CD14-positive monocyte (primary cell): ENCODE results near the gene TENM3. TPM values are rescaled to one million over a fixed set of nuclear protein-coding genes. Genes with fewer than 3 reads are reported as not detected.

Source experiments
- DNase-seq, 3 donors: peaks; one replicate each; pipeline ENCODE4 v3.0.0-alpha.2; 2011 to 2022
- H2AFZ ChIP-seq: 2 replicates; pipeline ENCODE4 v1.6.0; 2012; ENCODE audit warnings: mild to moderate bottlenecking, low read depth, low read length, inconsistent platforms; ENCODE audit not compliant: insufficient read depth, poor library complexity, severe bottlenecking
- H3K27ac ChIP-seq, 2 donors: 1 replicate in 1 of 2; 2 replicates in 1 of 2; pipeline ENCODE4 v1.5.1; 2012 to 2013; ENCODE audit warnings: low read length in 2 of 2, control low read depth in 1 of 2, inconsistent platforms in 1 of 2, low read depth in 1 of 2, mild to moderate bottlenecking in 1 of 2
- H3K27me3 ChIP-seq, 2 donors: one replicate each; pipeline versions ENCODE4 v1.6.0 to v1.6.1; 2011 to 2013; ENCODE audit warnings: low read length in 2 of 2; ENCODE audit not compliant: control insufficient read depth in 2 of 2, insufficient read depth in 2 of 2
- H3K36me3 ChIP-seq, 2 donors: replicated peaks in 1 of 2; 1 replicate in 1 of 2; 2 replicates in 1 of 2; pipeline versions ENCODE4 v1.5.1 to v1.6.1; 2012 to 2013; ENCODE audit warnings: low read length in 2 of 2, control low read depth in 1 of 2, inconsistent platforms in 1 of 2, mild to moderate bottlenecking in 1 of 2; ENCODE audit not compliant: insufficient read depth in 2 of 2, control insufficient read depth in 1 of 2
- H3K4me1 ChIP-seq, 2 donors: 1 replicate in 1 of 2; 2 replicates in 1 of 2; pipeline versions ENCODE4 v1.5.1 to v1.6.1; 2012 to 2013; ENCODE audit warnings: low read length in 2 of 2, control low read depth in 1 of 2, inconsistent platforms in 1 of 2, mild to moderate bottlenecking in 1 of 2, moderate library complexity in 1 of 2; ENCODE audit not compliant: insufficient read depth in 2 of 2, control insufficient read depth in 1 of 2
- H3K4me2 ChIP-seq: replicated peaks from 2 replicates; pipeline ENCODE3; 2012; ENCODE audit warnings: low read length, moderate library complexity, mild to moderate bottlenecking; ENCODE audit not compliant: poor library complexity, severe bottlenecking; ENCODE audit errors: extremely low read depth
- H3K4me3 ChIP-seq, 3 experiments: fragments of 200-600 bp in 1 of 3; sonication (generic) in 1 of 3; replicated peaks in 1 of 3; 1 replicate in 2 of 3; 2 replicates in 1 of 3; pipeline ENCODE4 v1.5.1; 2011 to 2013; ENCODE audit warnings: low read length in 3 of 3, mild to moderate bottlenecking in 3 of 3, control low read depth in 2 of 3, low read depth in 2 of 3, inconsistent platforms in 1 of 3, moderate library complexity in 1 of 3
- H3K79me2 ChIP-seq: 2 replicates; pipeline ENCODE4 v1.6.0; 2012; ENCODE audit warnings: mild to moderate bottlenecking, control low read depth, inconsistent platforms, low read length, moderate library complexity; ENCODE audit not compliant: insufficient read depth
- H3K9ac ChIP-seq: 2 replicates; pipeline ENCODE4 v1.6.0; 2017; ENCODE audit warnings: low read length, mild to moderate bottlenecking; ENCODE audit not compliant: insufficient read depth, poor library complexity, severe bottlenecking
- H3K9me3 ChIP-seq, 2 donors: replicated peaks in 1 of 2; 1 replicate in 1 of 2; 2 replicates in 1 of 2; pipeline versions ENCODE4 v1.5.1 to v1.6.1; 2012 to 2013; ENCODE audit warnings: low read length in 2 of 2, control low read depth in 1 of 2; ENCODE audit not compliant: control insufficient read depth in 1 of 2, insufficient read depth in 1 of 2
- H4K20me1 ChIP-seq: 2 replicates; pipeline ENCODE4 v1.6.0; 2012; ENCODE audit warnings: mild to moderate bottlenecking, low read length, control low read depth, moderate library complexity; ENCODE audit not compliant: insufficient read depth
- H3K27ac Mint-ChIP-seq, 7 donors: one replicate each; pipeline ENCODE4 v1.8.0; 2020; ENCODE audit warnings: mild to moderate bottlenecking in 7 of 7, mixed read lengths in 7 of 7, moderate library complexity in 6 of 7, inconsistent platforms in 2 of 7
- H3K27me3 Mint-ChIP-seq, 3 donors: one replicate each; pipeline ENCODE4 v1.8.0; 2021 to 2022; ENCODE audit warnings: low read depth in 3 of 3, mild to moderate bottlenecking in 3 of 3, mixed read lengths in 3 of 3, moderate library complexity in 3 of 3, inconsistent platforms in 1 of 3
- H3K36me3 Mint-ChIP-seq, 2 donors: one replicate each; pipeline ENCODE4 v1.8.0; 2020; ENCODE audit warnings: mixed read lengths in 2 of 2, inconsistent platforms in 1 of 2, mild to moderate bottlenecking in 1 of 2
- H3K4me1 Mint-ChIP-seq: one replicate; pipeline ENCODE4 v1.8.0; 2020; ENCODE audit warnings: mild to moderate bottlenecking, mixed read lengths
- H3K4me3 Mint-ChIP-seq, 2 donors: one replicate each; pipeline ENCODE4 v1.8.0; 2020; ENCODE audit warnings: mild to moderate bottlenecking in 2 of 2, mixed read lengths in 2 of 2, moderate library complexity in 1 of 2
- H3K9me3 Mint-ChIP-seq, 7 donors: one replicate each; pipeline ENCODE4 v1.8.0; 2020 to 2022; ENCODE audit warnings: mixed read lengths in 7 of 7, mild to moderate bottlenecking in 6 of 7, moderate library complexity in 6 of 7, inconsistent platforms in 2 of 7
- whole genome bisulfite sequencing: methylation state at CpG from one replicate; pipeline ENCODE4 v1.1.5; 2013; ENCODE audit warnings: missing lambda C conversion rate; ENCODE audit not compliant: insufficient coverage; 5-methylcytosine and 5-hydroxymethylcytosine counted together
- intact Hi-C, 2 donors: fragments of 100-400 bp; cut with micrococcal nuclease; formaldehyde crosslinking; loops; one replicate each; pipeline versions ENCODE4 v1.15.0 to v1.15.1; 2023
- polyA plus RNA-seq, 3 donors: library from polyadenylated mRNA; depleted of rRNA in 1 of 3; unstranded in 2 of 3; stranded (reverse) in 1 of 3; fragments of 300-500 nt in 2 of 3; fragments of >200 nt in 1 of 3; fragmentation: Illumina TruSeq in 2 of 3; gene quantifications; 1 replicate in 2 of 3; 2 replicates in 1 of 3; pipeline ENCODE4 v1.2.3, GENCODE V29; 2012 to 2021
- TF ChIP-seq, protein P1 (sequence below): fragments of 200-600 bp; IDR thresholded peaks from one replicate; pipeline ENCODE4 v1.8.0; 2022; ENCODE audit warnings: antibody characterized with exemption, mild to moderate bottlenecking

The TENM3 gene
- polyA plus RNA-seq, 3 donors = not detected

DNA sequence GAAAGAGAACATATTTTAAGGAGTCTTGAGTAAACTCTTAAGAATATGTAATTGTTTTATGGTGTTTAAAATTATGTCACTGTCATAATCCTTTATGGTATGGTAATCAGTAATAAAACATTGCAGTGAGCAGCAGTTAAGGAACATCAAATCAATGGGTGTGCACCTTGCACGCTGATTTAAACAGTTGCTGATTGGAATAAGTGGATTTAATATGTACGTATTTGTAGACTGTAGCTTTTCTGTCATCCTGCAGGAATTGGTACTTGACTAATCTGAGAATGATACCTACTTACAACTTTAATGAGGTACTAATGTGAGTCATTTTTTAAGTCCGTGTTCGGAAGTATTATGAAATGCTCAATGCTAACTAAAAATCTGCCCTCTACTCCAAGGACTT, 461.7 kb downstream of the TENM3 start:
- Histone ChIP-seq H3K4me2 (no peak overlapping the region), H3K27ac (no peak overlapping the region), H3K36me3 (no peaks in the 10 kb centered on the region), H3K4me3 (no peak overlapping the region), H3K9me3 (no peaks in the 10 kb centered on the region), H3K79me2 (no peaks in the 10 kb centered on the region), H2AFZ (no peak overlapping the region), H3K9ac (no peak overlapping the region), H3K4me1 (no peaks in the 10 kb centered on the region), H3K27me3 (no peaks in the 10 kb centered on the region), H4K20me1 (no peaks in the 10 kb centered on the region)
- Mint-ChIP-seq H3K27ac (no peak overlapping the region), H3K4me3 (no peak overlapping the region), H3K36me3 (no peaks in the 10 kb centered on the region), H3K4me1 (no peaks in the 10 kb centered on the region), H3K9me3 (peaks cover 0 to 2% (median 0%) of the 10 kb centered on the region in 7 donors), H3K27me3 (no peaks in the 10 kb centered on the region)
- TF ChIP-seq, protein P1, sequence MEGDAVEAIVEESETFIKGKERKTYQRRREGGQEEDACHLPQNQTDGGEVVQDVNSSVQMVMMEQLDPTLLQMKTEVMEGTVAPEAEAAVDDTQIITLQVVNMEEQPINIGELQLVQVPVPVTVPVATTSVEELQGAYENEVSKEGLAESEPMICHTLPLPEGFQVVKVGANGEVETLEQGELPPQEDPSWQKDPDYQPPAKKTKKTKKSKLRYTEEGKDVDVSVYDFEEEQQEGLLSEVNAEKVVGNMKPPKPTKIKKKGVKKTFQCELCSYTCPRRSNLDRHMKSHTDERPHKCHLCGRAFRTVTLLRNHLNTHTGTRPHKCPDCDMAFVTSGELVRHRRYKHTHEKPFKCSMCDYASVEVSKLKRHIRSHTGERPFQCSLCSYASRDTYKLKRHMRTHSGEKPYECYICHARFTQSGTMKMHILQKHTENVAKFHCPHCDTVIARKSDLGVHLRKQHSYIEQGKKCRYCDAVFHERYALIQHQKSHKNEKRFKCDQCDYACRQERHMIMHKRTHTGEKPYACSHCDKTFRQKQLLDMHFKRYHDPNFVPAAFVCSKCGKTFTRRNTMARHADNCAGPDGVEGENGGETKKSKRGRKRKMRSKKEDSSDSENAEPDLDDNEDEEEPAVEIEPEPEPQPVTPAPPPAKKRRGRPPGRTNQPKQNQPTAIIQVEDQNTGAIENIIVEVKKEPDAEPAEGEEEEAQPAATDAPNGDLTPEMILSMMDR = no peak
- intact Hi-C loops = no loop called here
- no peak for DNase-seq
- WGBS = no CpG with 5 or more reads among the region's 4 CpGs

DNA sequence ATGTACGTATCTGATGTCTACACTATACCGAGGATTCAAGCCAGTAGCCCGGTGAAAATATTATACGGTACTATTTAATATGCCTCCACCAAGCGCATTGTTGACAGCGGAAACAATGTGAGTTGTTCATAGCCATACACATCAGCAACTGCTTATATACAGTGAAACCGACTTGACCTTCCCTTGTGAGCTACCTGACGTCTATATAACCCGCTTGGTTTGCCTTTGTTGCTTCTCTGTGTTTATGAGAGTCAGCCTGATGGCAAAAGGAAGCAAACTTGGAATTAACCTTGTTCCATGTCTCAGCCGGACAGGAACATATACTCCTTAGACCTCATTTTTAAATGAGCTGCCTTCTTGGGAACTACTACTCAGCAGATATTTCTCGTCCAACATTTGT, 462.2 kb downstream of the TENM3 start:
- no peak overlapping the region for H2AFZ ChIP-seq
- Mint-ChIP-seq H3K4me1 (no peaks in the 10 kb centered on the region), H3K9me3 (peaks cover 0 to 2% (median 0%) of the 10 kb centered on the region in 7 donors), H3K4me3 (no peak overlapping the region), H3K27ac (no peak overlapping the region), H3K36me3 (no peaks in the 10 kb centered on the region), H3K27me3 (no peaks in the 10 kb centered on the region)
- no peak for DNase-seq
- H3K27me3 ChIP-seq = no peaks in the 10 kb centered on the region
- H3K4me3 ChIP-seq = no peak overlapping the region
- TF ChIP-seq, protein P1 = no peak
- H3K4me1 ChIP-seq = no peaks in the 10 kb centered on the region
- no peaks in the 10 kb centered on the region for H4K20me1 ChIP-seq
- H3K9me3 ChIP-seq = no peaks in the 10 kb centered on the region
- H3K36me3 ChIP-seq = no peaks in the 10 kb centered on the region
- H3K4me2 ChIP-seq = no peak overlapping the region
- H3K27ac ChIP-seq = no peak overlapping the region
- H3K9ac ChIP-seq = no peak overlapping the region
- H3K79me2 ChIP-seq = no peaks in the 10 kb centered on the region
- WGBS = no CpG with 5 or more reads among the region's 11 CpGs
- intact Hi-C loops = no loop called here
